Bronchial epithelial cell (primary cell): ENCODE measurements around the gene ABTB2. TPM values are rescaled to one million over a fixed set of nuclear protein-coding genes. Genes with fewer than 3 reads are reported as not detected.

Source experiments
- DNase-seq: peaks from one replicate; pipeline ENCODE4 v3.0.0-alpha.2; 2010; ENCODE audit warnings: low read depth
- FAIRE-seq: peaks from 2 replicates; lab custom pipeline; 2011; peaks lifted over from hg19 to GRCh38; lab: Jason Lieb, UNC
- H3K27me3 ChIP-seq: 2 replicates; pipeline ENCODE4 v1.5.1; 2011; ENCODE audit warnings: low read length; ENCODE audit not compliant: control insufficient read depth, insufficient read depth
- H3K36me3 ChIP-seq: 2 replicates; pipeline ENCODE4 v1.5.1; 2011; ENCODE audit warnings: low read length; ENCODE audit not compliant: control insufficient read depth, insufficient read depth
- H3K4me3 ChIP-seq: 2 replicates; pipeline ENCODE4 v1.5.1; 2011; ENCODE audit warnings: mild to moderate bottlenecking, low read depth, low read length, control low read depth
- total RNA-seq: library from RNA; depleted of rRNA; stranded (reverse); fragments of >200 nt; gene quantifications from 2 replicates; pipeline ENCODE4 v1.2.1, GENCODE V29; 2014
- TF ChIP-seq, protein P1 (sequence below): IDR thresholded peaks from 2 replicates; pipeline ENCODE4 v1.5.1; 2011; ENCODE audit warnings: mild to moderate bottlenecking, moderate library complexity, low read length, control low read depth, inconsistent platforms; ENCODE audit not compliant: insufficient read depth, severe bottlenecking

The ABTB2 gene
- total RNA-seq, 1 donor from 2014 or later = 0.53 TPM

GRCh38 chr11:34224434-34224966, 133.3 kb downstream of the ABTB2 start:
- no peaks in the 10 kb centered on the region for H3K27me3 ChIP-seq
- DNase-seq (no peak), FAIRE-seq (no peak)
- no peak overlapping the region for H3K4me3 ChIP-seq
- TF ChIP-seq, protein P1, sequence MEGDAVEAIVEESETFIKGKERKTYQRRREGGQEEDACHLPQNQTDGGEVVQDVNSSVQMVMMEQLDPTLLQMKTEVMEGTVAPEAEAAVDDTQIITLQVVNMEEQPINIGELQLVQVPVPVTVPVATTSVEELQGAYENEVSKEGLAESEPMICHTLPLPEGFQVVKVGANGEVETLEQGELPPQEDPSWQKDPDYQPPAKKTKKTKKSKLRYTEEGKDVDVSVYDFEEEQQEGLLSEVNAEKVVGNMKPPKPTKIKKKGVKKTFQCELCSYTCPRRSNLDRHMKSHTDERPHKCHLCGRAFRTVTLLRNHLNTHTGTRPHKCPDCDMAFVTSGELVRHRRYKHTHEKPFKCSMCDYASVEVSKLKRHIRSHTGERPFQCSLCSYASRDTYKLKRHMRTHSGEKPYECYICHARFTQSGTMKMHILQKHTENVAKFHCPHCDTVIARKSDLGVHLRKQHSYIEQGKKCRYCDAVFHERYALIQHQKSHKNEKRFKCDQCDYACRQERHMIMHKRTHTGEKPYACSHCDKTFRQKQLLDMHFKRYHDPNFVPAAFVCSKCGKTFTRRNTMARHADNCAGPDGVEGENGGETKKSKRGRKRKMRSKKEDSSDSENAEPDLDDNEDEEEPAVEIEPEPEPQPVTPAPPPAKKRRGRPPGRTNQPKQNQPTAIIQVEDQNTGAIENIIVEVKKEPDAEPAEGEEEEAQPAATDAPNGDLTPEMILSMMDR = no peak
- H3K36me3 ChIP-seq = no peaks in the 10 kb centered on the region

- H3K4me3 ChIP-seq = no peak overlapping the region
- TF ChIP-seq, protein P1 = no peak
- no peaks in the 10 kb centered on the region for H3K36me3 ChIP-seq
- DNase-seq (no peak), FAIRE-seq (no peak)
- no peaks in the 10 kb centered on the region for H3K27me3 ChIP-seq
Measured at GRCh38 chr11:34223907-34224306, 133.9 kb downstream of the ABTB2 start.

- DNase-seq = no peak
- no peak for FAIRE-seq
- TF ChIP-seq, protein P1 = no peak
Measured at GRCh38 chr11:34223021-34223813, 134.6 kb downstream of the ABTB2 start.

DNA sequence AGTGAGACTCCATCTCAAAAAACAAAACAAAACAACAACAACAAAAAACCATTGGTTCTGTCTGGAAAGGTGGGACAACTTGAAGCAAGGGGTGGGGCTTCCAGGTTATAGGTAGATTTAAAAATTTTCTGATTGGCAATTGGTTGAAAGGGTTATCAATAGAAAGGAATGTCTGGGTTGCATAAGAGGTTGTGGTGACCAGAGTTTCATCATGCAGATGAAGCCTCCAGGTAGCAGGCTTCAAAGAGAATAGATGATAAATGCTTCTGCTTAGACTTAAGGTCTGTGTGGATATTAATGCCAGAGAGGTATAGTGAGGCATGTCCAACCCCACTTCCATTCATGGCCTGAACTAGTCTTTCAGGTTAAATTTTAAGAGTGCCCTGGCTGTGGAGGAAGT, 135.8 kb downstream of the ABTB2 start:
- TF ChIP-seq, protein P1 = no peak
- FAIRE-seq (no peak), DNase-seq (no peak)
- H3K27me3 ChIP-seq = no peaks in the 10 kb centered on the region
- no peak overlapping the region for H3K4me3 ChIP-seq
- no peaks in the 10 kb centered on the region for H3K36me3 ChIP-seq

More at GRCh38 chr11:34223021-34223813, 134.6 kb downstream of the ABTB2 start:
- Histone ChIP-seq H3K27me3 (no peaks in the 10 kb centered on the region), H3K4me3 (no peak overlapping the region), H3K36me3 (no peaks in the 10 kb centered on the region)

DNA sequence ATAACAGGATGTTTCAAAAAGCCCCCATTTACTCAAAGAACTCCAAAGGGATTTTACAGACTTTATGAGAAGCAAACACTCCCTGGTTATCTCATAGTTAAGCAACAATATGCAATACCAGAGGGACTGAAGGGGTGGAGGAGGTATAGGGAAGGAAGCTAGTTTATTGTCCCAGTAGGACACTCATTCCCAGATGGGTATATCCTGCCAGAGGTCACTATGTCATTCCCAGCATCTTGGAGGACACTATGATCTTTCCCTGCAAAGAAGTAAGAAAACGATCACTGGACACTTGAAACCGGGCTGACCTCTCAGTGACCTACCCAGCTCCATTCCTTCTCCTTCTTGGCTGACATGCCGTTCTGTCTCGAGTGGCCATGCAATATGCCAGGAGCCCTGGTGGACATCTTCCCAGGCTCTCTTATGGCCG, 137.9 kb downstream of the ABTB2 start:
- TF ChIP-seq, protein P1 = no peak
- no peaks in the 10 kb centered on the region for H3K27me3 ChIP-seq
- FAIRE-seq (no peak), DNase-seq (no peak)
- H3K4me3 ChIP-seq = no peak overlapping the region
- H3K36me3 ChIP-seq = no peaks in the 10 kb centered on the region
